ENCODE measurements around the gene ZNF837.

DNA sequence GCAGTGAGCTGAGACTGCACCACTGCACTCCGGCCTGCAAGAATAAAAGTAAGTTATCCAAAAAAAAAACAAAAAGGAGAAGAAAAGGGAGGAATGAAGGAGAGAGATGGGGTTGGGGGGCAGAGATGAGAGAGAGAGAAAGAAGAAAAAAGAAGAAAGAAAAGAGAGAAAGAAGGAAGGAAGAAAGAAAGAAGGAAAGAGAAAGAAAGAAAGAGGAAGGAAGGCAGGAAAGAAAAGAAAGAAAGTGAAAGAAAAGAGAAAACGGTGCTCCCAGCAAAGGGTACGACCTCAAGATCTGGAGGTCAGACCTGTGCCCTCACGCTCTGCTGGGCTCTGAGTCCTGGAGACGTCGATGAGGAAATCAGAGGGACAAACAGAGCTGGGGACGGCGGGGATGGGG lies 31.2 kb downstream of the ZNF837 start:
- TF ChIP-seq, protein P1, sequence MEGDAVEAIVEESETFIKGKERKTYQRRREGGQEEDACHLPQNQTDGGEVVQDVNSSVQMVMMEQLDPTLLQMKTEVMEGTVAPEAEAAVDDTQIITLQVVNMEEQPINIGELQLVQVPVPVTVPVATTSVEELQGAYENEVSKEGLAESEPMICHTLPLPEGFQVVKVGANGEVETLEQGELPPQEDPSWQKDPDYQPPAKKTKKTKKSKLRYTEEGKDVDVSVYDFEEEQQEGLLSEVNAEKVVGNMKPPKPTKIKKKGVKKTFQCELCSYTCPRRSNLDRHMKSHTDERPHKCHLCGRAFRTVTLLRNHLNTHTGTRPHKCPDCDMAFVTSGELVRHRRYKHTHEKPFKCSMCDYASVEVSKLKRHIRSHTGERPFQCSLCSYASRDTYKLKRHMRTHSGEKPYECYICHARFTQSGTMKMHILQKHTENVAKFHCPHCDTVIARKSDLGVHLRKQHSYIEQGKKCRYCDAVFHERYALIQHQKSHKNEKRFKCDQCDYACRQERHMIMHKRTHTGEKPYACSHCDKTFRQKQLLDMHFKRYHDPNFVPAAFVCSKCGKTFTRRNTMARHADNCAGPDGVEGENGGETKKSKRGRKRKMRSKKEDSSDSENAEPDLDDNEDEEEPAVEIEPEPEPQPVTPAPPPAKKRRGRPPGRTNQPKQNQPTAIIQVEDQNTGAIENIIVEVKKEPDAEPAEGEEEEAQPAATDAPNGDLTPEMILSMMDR (IDR thresholded peaks at IDR 0.05; ENCODE audit: low read depth, low read length), result no peak
- no peak for TF ChIP-seq EZH2phosphoT487 (IDR thresholded peaks at IDR 0.05; ENCODE audit: low read depth)
